H1 (cell line): ENCODE measurements around the gene DNER. TPM values are rescaled to one million over a fixed set of nuclear protein-coding genes. Genes with fewer than 3 reads are reported as not detected.

Experiments
- CTCF ChIA-PET: fragments of 300-600 bp; sonication (Branson Sonifier 250); formaldehyde crosslinking; loops from one replicate; lab custom pipeline; 2021; ENCODE audit not compliant: partially characterized antibody; lab: Charles Lee
- POLR2A ChIA-PET: fragments of 300-600 bp; sonication (Branson Sonifier 250); formaldehyde crosslinking; loops from one replicate; lab custom pipeline; 2021; ENCODE audit warnings: inconsistent platforms; ENCODE audit not compliant: partially characterized antibody; lab: Charles Lee
- DNase-seq, 2 experiments: peaks; one replicate each; pipeline versions ENCODE4 v3.0.0 to v3.0.0-alpha.2; 2010 to 2022; ENCODE audit warnings: low spot score in 2 of 2, low read depth in 1 of 2, mixed read lengths in 1 of 2
- FAIRE-seq: peaks from 2 replicates; lab custom pipeline; 2011; peaks lifted over from hg19 to GRCh38; lab: Jason Lieb, UNC
- H2AFZ ChIP-seq: 2 replicates; pipeline ENCODE4 v1.8.1; 2012; ENCODE audit warnings: low read length, inconsistent platforms
- H2AK5ac ChIP-seq: 2 replicates; pipeline ENCODE4 v1.6.1; 2013; ENCODE audit warnings: low read depth, low read length
- H2BK120ac ChIP-seq: replicated peaks from 2 replicates; pipeline ENCODE3; 2013; ENCODE audit warnings: low read depth, low read length, inconsistent platforms
- H2BK12ac ChIP-seq: 2 replicates; pipeline ENCODE4 v1.6.1; 2013; ENCODE audit warnings: low read depth, low read length
- H2BK15ac ChIP-seq: 2 replicates; pipeline ENCODE4 v1.6.1; 2013; ENCODE audit warnings: low read length
- H2BK20ac ChIP-seq: 2 replicates; pipeline ENCODE4 v1.6.1; 2013; ENCODE audit warnings: low read length
- H2BK5ac ChIP-seq: 2 replicates; pipeline ENCODE4 v1.6.1; 2013; ENCODE audit warnings: low read depth, low read length
- H3K14ac ChIP-seq: 2 replicates; pipeline ENCODE4 v1.6.1; 2013; ENCODE audit warnings: inconsistent platforms; ENCODE audit not compliant: insufficient read length
- H3K18ac ChIP-seq: 2 replicates; pipeline ENCODE4 v1.6.1; 2013; ENCODE audit warnings: low read length; ENCODE audit errors: extremely low read depth
- H3K23ac ChIP-seq: 2 replicates; pipeline ENCODE4 v1.6.1; 2013; ENCODE audit warnings: inconsistent platforms; ENCODE audit not compliant: insufficient read length
- H3K23me2 ChIP-seq: 2 replicates; pipeline ENCODE4 v1.6.1; 2013; ENCODE audit warnings: low read depth, low read length
- H3K27ac ChIP-seq: 2 replicates; pipeline ENCODE4 v1.6.1; 2011; ENCODE audit warnings: low read depth, low read length, inconsistent platforms
- H3K27me3 ChIP-seq, 4 experiments: replicated peaks in 1 of 4; 1 replicate in 1 of 4; 2 replicates in 3 of 4; pipeline versions ENCODE4 v1.6.1 to v1.8.1; 2011 to 2013; ENCODE audit warnings: low read length in 3 of 4, mild to moderate bottlenecking in 3 of 4, inconsistent platforms in 2 of 4, mixed read lengths in 2 of 4, moderate library complexity in 1 of 4; ENCODE audit not compliant: control insufficient read depth in 3 of 4, insufficient read depth in 3 of 4; ENCODE audit errors: extremely low read depth in 1 of 4
- H3K36me3 ChIP-seq, 4 experiments: 2 replicates each; pipeline versions ENCODE4 v1.6.1 to v1.8.1; 2011 to 2013; ENCODE audit warnings: mild to moderate bottlenecking in 4 of 4, low read length in 3 of 4, moderate library complexity in 2 of 4, control low read depth in 1 of 4, inconsistent platforms in 1 of 4; ENCODE audit not compliant: insufficient read depth in 4 of 4, control insufficient read depth in 2 of 4
- H3K4ac ChIP-seq: replicated peaks from 2 replicates; pipeline ENCODE3; 2013; ENCODE audit warnings: low read length, low read depth, mixed read lengths, inconsistent platforms; ENCODE audit not compliant: insufficient read length
- H3K4me1 ChIP-seq, 4 experiments: replicated peaks in 1 of 4; 1 replicate in 1 of 4; 2 replicates in 3 of 4; pipeline versions ENCODE4 v1.6.1 to v1.8.1; 2011 to 2013; ENCODE audit warnings: low read length in 3 of 4, inconsistent platforms in 2 of 4, mixed read lengths in 1 of 4; ENCODE audit not compliant: insufficient read depth in 4 of 4, control insufficient read depth in 3 of 4
- H3K4me2 ChIP-seq, 2 experiments: 2 replicates each; pipeline versions ENCODE4 v1.6.1 to v1.8.1; 2011 to 2013; ENCODE audit warnings: low read depth in 2 of 2, low read length in 2 of 2, control low read depth in 1 of 2, inconsistent platforms in 1 of 2, mild to moderate bottlenecking in 1 of 2; ENCODE audit not compliant: insufficient read depth in 1 of 2
- H3K4me3 ChIP-seq, 4 experiments: fragments of 200-600, 300-600 bp in 1 of 4; sonication (generic), shearing (Covaris generic), sonication (Bioruptor Twin) in 1 of 4; 2 replicates each; pipeline versions ENCODE4 v1.5.1 to v1.8.1; 2011 to 2016; ENCODE audit warnings: low read length in 4 of 4, low read depth in 3 of 4, control low read depth in 2 of 4, inconsistent platforms in 2 of 4, mild to moderate bottlenecking in 2 of 4, mixed read lengths in 1 of 4, moderate library complexity in 1 of 4; ENCODE audit not compliant: insufficient read depth in 2 of 4; ENCODE audit errors: extremely low read depth in 1 of 4
- H3K56ac ChIP-seq: replicated peaks from 2 replicates; pipeline ENCODE3; 2013; ENCODE audit warnings: low read depth, mild to moderate bottlenecking, mixed read lengths, low read length, inconsistent platforms; ENCODE audit not compliant: insufficient read length
- H3K79me1 ChIP-seq: 2 replicates; pipeline ENCODE4 v1.6.1; 2013; ENCODE audit warnings: low read depth, low read length, control low read depth
- H3K79me2 ChIP-seq, 2 experiments: 2 replicates each; pipeline versions ENCODE4 v1.6.1 to v1.8.1; 2012 to 2013; ENCODE audit warnings: low read length in 2 of 2, mild to moderate bottlenecking in 2 of 2, inconsistent platforms in 1 of 2; ENCODE audit not compliant: insufficient read depth in 2 of 2, control insufficient read depth in 1 of 2
- H3K9ac ChIP-seq, 4 experiments: replicated peaks in 1 of 4; 1 replicate in 1 of 4; 2 replicates in 3 of 4; pipeline versions ENCODE4 v1.6.1 to v1.8.1; 2011 to 2013; ENCODE audit warnings: low read depth in 3 of 4, low read length in 3 of 4, control low read depth in 2 of 4, mild to moderate bottlenecking in 2 of 4, moderate library complexity in 2 of 4, inconsistent platforms in 1 of 4; ENCODE audit errors: extremely low read depth in 1 of 4
- H3K9me3 ChIP-seq, 2 experiments: 2 replicates each; pipeline versions ENCODE4 v1.6.1 to v1.8.1; 2012 to 2013; ENCODE audit warnings: mild to moderate bottlenecking in 2 of 2, moderate library complexity in 2 of 2, control low read depth in 1 of 2, inconsistent platforms in 1 of 2, low read depth in 1 of 2, low read length in 1 of 2, mixed read lengths in 1 of 2; ENCODE audit not compliant: insufficient read depth in 2 of 2
- H4K20me1 ChIP-seq, 2 experiments: replicated peaks in 1 of 2; 2 replicates each; pipeline versions ENCODE3 to v1.8.1; 2011 to 2013; ENCODE audit warnings: inconsistent platforms in 2 of 2, low read length in 2 of 2, mild to moderate bottlenecking in 1 of 2; ENCODE audit not compliant: insufficient read depth in 2 of 2, control insufficient read depth in 1 of 2
- H4K5ac ChIP-seq: 2 replicates; pipeline ENCODE4 v1.6.1; 2013; ENCODE audit warnings: low read length, low read depth, mixed read lengths, inconsistent platforms; ENCODE audit not compliant: insufficient read length
- H4K8ac ChIP-seq: 2 replicates; pipeline ENCODE4 v1.8.0; 2013; ENCODE audit warnings: mild to moderate bottlenecking, moderate library complexity, low read length, inconsistent platforms; ENCODE audit not compliant: insufficient read depth; ENCODE audit errors: extremely low read depth
- H4K91ac ChIP-seq: replicated peaks from 2 replicates; pipeline ENCODE3; 2013; ENCODE audit warnings: low read length, mixed read lengths, inconsistent platforms; ENCODE audit not compliant: insufficient read length
- WGBS, 2 experiments: shearing (Covaris generic) in 1 of 2; methylation state at CpG; one replicate each; pipeline versions ENCODE4 v1.1.6 to v1.1.7; 2013 to 2015; ENCODE audit warnings: low lambda C conversion rate in 2 of 2, mixed read lengths in 2 of 2, inconsistent platforms in 1 of 2, low coverage in 1 of 2, missing lambda C conversion rate in 1 of 2; ENCODE audit not compliant: insufficient replicate concordance in 2 of 2, insufficient coverage in 1 of 2, insufficient read length in 1 of 2; ENCODE audit errors: extremely low coverage in 1 of 2, missing lambda C conversion rate in 1 of 2; 5-methylcytosine and 5-hydroxymethylcytosine counted together
- polyA plus RNA-seq, 7 experiments: library from polyadenylated mRNA; depleted of rRNA in 3 of 7; stranded (reverse) in 5 of 7; unstranded in 2 of 7; fragments of >200 nt in 5 of 7; fragments of 200-250 nt in 2 of 7; gene quantifications; 1 replicate in 5 of 7; 2 replicates in 1 of 7; 4 replicates in 1 of 7; pipeline versions ENCODE4 v1.2.1 to v1.2.3, GENCODE V29; 2011 to 2013; ENCODE audit warnings: missing spikeins in 2 of 7, mixed read lengths in 2 of 7
- total RNA-seq: library from RNA; stranded (reverse); fragmentation: NEBNext Ultra II Directional; extraction: Animal tissue kit (Norgen Biotek cat#: 25700); gene quantifications from 2 replicates; pipeline ENCODE4 v1.2.1, GENCODE V29; 2021

The DNER gene
- total and polyA plus RNA-seq, 2 of the 8 experiments (the other 6 are each of a cell fraction or from before 2014, with no cell fraction given), result 6.8 to 16.3 TPM

DNA sequence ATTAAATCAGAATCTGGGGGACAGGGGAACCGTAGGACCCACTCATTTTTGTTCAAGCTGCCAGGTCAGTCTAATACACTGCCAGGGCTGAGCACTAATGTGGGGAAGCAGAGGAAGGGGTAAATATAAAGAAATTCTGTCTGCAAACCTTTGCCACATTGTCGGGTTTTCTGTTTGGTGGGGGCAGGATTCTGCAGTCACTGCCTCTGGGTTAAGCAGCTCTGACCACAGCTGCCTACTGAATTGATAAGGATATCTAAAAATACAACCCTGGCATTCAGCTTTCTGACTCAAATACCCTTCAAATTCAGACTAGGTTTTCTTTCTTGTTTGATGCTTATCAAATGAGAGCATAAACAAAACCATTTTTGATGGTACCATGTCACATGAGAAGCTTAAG, 6.0 kb downstream of the DNER start:
- no peak overlapping the region for H3K9ac ChIP-seq
- peaks cover 0 to 3% (median under 1%) of the 10 kb centered on the region in 4 experiments; a peak in 4 of 7 replicates for H3K4me1 ChIP-seq
- H3K23me2 ChIP-seq, result peaks cover 1% of the 10 kb centered on the region; the same call in 1 of the 2 replicates
- FAIRE-seq, result no peak
- H3K56ac ChIP-seq, result no peak overlapping the region
- no peak overlapping the region for H2BK120ac ChIP-seq
- H2AK5ac ChIP-seq, result no peak overlapping the region
- H2BK20ac ChIP-seq, result no peak overlapping the region
- H3K18ac ChIP-seq, result no peak overlapping the region
- H3K27me3 ChIP-seq, result peaks cover 1 to 9% (median 6%) of the 10 kb centered on the region in 4 experiments
- H3K27ac ChIP-seq, result no peak overlapping the region
- H4K91ac ChIP-seq, result no peak overlapping the region
- H3K14ac ChIP-seq, result no peak overlapping the region
- no peak overlapping the region for H4K8ac ChIP-seq
- no peak overlapping the region for H2AFZ ChIP-seq
- H3K9me3 ChIP-seq, result no peaks in the 10 kb centered on the region
- no peak for DNase-seq
- CTCF ChIA-PET, result interaction anchor here (1.1 to 1.9 kb wide), 2 partner anchors 73 to 122 kb away, joined by 3 to 4 read pairs; no protein-coding TSS in a partner anchor
- H3K36me3 ChIP-seq, result no peaks in the 10 kb centered on the region
- H2BK12ac ChIP-seq, result no peak overlapping the region
- H3K79me2 ChIP-seq, result no peaks in the 10 kb centered on the region
- no peak overlapping the region for H4K5ac ChIP-seq
- no peak overlapping the region for H3K4me2 ChIP-seq
- WGBS, 2 experiments, result 86% methylated on average over 2 of the region's 2 CpGs; no CpG with 5 or more reads in 1 of the 2 experiments
- no peak overlapping the region for H3K23ac ChIP-seq
- H3K4ac ChIP-seq, result no peak overlapping the region
- no peak overlapping the region for H3K4me3 ChIP-seq
- H2BK5ac ChIP-seq, result no peak overlapping the region
- no peaks in the 10 kb centered on the region for H3K79me1 ChIP-seq
- no peak overlapping the region for H2BK15ac ChIP-seq
- POLR2A ChIA-PET, result no interaction called here
- no peaks in the 10 kb centered on the region for H4K20me1 ChIP-seq
